GM20000 (cell line): ENCODE data around the gene RIGI.

ENCODE experiments used
- DNase-seq: peaks from one replicate; pipeline ENCODE4 v3.0.0; 2012; ENCODE audit warnings: low spot score
- CTCF ChIP-seq: IDR thresholded peaks from 2 replicates; pipeline ENCODE4 v1.5.1; 2012; ENCODE audit warnings: mild to moderate bottlenecking, control low read depth; ENCODE audit errors: extremely low read depth, missing control alignments

The RIGI gene

GRCh38 chr9:32483343-32483742 is 42.7 kb downstream of the RIGI start:
- TF ChIP-seq CTCF: no peak
- DNase-seq: no peak
